Uterus (tissue), 4 donors: ENCODE measurements around the gene RPS26. TPM values are rescaled to one million over a fixed set of nuclear protein-coding genes. Genes with fewer than 3 reads are reported as not detected.

Experiments
- DNase-seq, 2 donors: peaks; one replicate each; pipeline ENCODE4 v3.0.0-alpha.2; 2019 to 2020
- H3K27ac ChIP-seq, 2 donors: fragments of 200-600 bp; sonication (generic); 1 replicate in 1 of 2; 2 replicates in 1 of 2; pipeline ENCODE4 v1.5.1; 2016 to 2018
- H3K27me3 ChIP-seq, 2 donors: fragments of 200-600 bp; sonication (generic); one replicate each; pipeline ENCODE4 v1.5.1; 2018 to 2019; ENCODE audit warnings: control low read depth in 1 of 2
- H3K36me3 ChIP-seq, 2 donors: fragments of 200-600 bp; sonication (generic); one replicate each; pipeline ENCODE4 v1.5.1; 2019; ENCODE audit warnings: control low read depth in 1 of 2
- H3K4me1 ChIP-seq, 2 donors: fragments of 200-600 bp; sonication (generic); one replicate each; pipeline ENCODE4 v1.5.1; 2018 to 2019; ENCODE audit warnings: control low read depth in 1 of 2
- H3K4me3 ChIP-seq, 2 donors: fragments of 200-600 bp; sonication (generic); 1 replicate in 1 of 2; 2 replicates in 1 of 2; pipeline ENCODE4 v1.5.1; 2018 to 2019; ENCODE audit warnings: mild to moderate bottlenecking in 1 of 2
- H3K9me3 ChIP-seq, 2 donors: fragments of 200-600 bp; sonication (generic); one replicate each; pipeline ENCODE4 v1.5.1; 2019; ENCODE audit warnings: control low read depth in 1 of 2
- POLR2A ChIP-seq, 2 donors: fragments of 450-650 bp; IDR thresholded peaks; one replicate each; pipeline ENCODE4 v1.6.1; 2016; ENCODE audit warnings: antibody characterized with exemption in 2 of 2, mild to moderate bottlenecking in 1 of 2, moderate library complexity in 1 of 2
- intact Hi-C: fragments of 100-400 bp; cut with DNase I; formaldehyde crosslinking; loops from one replicate; pipeline ENCODE4 v1.15.1; 2023; ENCODE audit warnings: low total_unique reads
- total RNA-seq, 4 donors: library from RNA; depleted of rRNA in 3 of 4; stranded (reverse); fragments of >200 nt in 3 of 4; gene quantifications; one replicate each; pipeline versions ENCODE4 v1.1.0 to v1.2.4, GENCODE V29; 2014 to 2023
- TF ChIP-seq, protein P1 (sequence below), 4 experiments: fragments of 200-600 bp in 2 of 4; fragments of 450-650 bp in 2 of 4; sonication (generic) in 2 of 4; IDR thresholded peaks; one replicate each; pipeline ENCODE4 v1.5.1; 2016 to 2019; ENCODE audit warnings: antibody characterized with exemption in 4 of 4, mild to moderate bottlenecking in 2 of 4, moderate library complexity in 1 of 4
- donor health status: DM: yes; HTN: yes; CAD: no.

The RPS26 gene
- total RNA-seq, 4 donors from 2014 or later, result 35.4 to 1,129 (median 240) TPM

DNA sequence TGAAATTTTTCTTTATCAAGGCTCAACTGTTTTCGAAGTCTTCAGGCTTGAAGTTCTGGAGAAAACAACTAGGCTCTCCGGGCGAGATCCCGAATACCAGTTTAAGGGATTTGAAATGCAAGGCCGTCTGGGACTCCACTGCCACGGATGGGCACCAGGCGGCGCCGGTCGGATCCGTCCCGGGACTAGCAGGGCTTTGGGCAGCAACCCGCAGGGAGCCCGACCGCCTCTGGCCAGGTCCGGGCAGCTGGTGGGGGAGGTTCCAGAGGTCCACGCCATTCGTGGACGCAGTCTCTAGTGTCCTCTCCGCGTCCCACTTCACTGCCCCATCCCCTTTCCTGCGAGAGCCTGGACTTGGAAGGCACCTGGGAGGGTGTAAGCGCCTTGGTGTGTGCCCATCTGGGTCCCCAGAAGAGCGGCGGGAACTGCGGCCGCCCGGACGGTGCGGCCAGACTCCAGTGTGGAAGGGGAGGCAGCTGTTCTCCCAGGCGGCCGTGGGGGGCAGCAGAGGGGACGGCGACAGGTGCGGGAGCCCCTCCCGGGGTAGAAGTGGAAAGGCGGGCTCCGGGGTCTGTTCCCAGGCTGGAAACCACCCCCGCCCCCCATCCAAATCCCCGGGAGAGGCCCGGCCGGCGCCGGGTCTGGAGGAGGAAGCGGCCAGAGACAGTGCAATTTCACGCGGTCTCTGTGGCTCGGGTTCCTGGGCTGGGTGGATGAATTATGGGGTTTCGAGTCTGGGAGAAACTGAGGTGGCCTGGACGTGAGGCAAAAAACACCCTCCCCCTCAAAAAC is 37.4 kb downstream of the RPS26 start:
- no peak for TF ChIP-seq POLR2A (IDR thresholded peaks at IDR 0.05)
- TF ChIP-seq, protein P1, sequence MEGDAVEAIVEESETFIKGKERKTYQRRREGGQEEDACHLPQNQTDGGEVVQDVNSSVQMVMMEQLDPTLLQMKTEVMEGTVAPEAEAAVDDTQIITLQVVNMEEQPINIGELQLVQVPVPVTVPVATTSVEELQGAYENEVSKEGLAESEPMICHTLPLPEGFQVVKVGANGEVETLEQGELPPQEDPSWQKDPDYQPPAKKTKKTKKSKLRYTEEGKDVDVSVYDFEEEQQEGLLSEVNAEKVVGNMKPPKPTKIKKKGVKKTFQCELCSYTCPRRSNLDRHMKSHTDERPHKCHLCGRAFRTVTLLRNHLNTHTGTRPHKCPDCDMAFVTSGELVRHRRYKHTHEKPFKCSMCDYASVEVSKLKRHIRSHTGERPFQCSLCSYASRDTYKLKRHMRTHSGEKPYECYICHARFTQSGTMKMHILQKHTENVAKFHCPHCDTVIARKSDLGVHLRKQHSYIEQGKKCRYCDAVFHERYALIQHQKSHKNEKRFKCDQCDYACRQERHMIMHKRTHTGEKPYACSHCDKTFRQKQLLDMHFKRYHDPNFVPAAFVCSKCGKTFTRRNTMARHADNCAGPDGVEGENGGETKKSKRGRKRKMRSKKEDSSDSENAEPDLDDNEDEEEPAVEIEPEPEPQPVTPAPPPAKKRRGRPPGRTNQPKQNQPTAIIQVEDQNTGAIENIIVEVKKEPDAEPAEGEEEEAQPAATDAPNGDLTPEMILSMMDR (IDR thresholded peaks at IDR 0.05), result peak; percentile 66 to 79 (median 71)
- Histone ChIP-seq H3K4me3 (peak overlapping the region; percentile 45 to 46), H3K4me1 (peaks cover 0 to 4% of the 10 kb centered on the region in 2 donors), H3K27ac (peak overlapping the region; percentile 73 to 81), H3K9me3 (no peaks in the 10 kb centered on the region), H3K36me3 (no peaks in the 10 kb centered on the region), H3K27me3 (no peaks in the 10 kb centered on the region)
- intact Hi-C loops, result no loop called here
- DNase-seq, result peak; percentile 82 to 83

DNA sequence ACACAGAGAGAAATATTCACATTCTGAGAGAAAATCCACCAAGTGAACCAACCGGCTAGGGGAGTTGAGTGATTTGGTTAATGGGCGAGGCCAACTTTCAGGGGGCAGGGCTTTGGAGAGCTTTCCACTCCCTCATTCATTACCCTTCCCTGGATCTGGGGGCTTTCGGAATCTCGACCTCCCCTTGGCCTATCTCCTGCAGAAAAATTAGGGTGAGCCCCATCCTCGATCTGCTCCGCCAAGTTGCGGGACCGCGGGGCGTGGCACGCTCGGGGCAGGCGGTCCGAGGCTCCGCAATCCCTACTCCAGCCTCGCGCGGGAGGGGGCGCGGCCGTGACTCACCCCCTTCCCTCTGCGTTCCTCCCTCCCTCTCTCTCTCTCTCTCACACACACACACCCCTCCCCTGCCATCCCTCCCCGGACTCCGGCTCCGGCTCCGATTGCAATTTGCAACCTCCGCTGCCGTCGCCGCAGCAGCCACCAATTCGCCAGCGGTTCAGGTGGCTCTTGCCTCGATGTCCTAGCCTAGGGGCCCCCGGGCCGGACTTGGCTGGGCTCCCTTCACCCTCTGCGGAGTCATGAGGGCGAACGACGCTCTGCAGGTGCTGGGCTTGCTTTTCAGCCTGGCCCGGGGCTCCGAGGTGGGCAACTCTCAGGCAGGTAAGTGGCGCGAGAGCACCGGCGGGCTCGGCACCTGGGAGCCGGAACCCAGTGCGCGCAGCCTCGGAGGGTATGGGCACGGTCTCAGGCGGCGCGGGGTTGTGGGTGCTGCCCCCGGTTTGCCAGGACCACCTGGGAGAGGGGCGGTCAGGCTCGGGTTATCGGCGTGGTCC is 38.2 kb downstream of the RPS26 start, which contains the start of gene ERBB3:
TSS of gene ERBB3 (plus strand) at position 443 of the 833 bp plus-strand sequence. CDS start at position 579, 136 bp downstream.
- TF ChIP-seq, protein P1 (IDR thresholded peaks at IDR 0.05), result peak in 1 of 4 experiments; percentile 47
- peak in 1 of 2 donors; percentile 33 for TF ChIP-seq POLR2A (IDR thresholded peaks at IDR 0.05)
- Histone ChIP-seq H3K9me3 (no peaks in the 10 kb centered on the region), H3K27ac (peak within 1 kb of the TSS; percentile 73 to 81), H3K4me1 (peaks cover 0 to 4% of the 10 kb centered on the region in 2 donors), H3K27me3 (no peaks in the 10 kb centered on the region), H3K4me3 (peak within 1 kb of the TSS; percentile 45 to 46), H3K36me3 (no peaks in the 10 kb centered on the region)
- intact Hi-C loops, result no loop called here
- peak; percentile 76 to 77 for DNase-seq

DNA sequence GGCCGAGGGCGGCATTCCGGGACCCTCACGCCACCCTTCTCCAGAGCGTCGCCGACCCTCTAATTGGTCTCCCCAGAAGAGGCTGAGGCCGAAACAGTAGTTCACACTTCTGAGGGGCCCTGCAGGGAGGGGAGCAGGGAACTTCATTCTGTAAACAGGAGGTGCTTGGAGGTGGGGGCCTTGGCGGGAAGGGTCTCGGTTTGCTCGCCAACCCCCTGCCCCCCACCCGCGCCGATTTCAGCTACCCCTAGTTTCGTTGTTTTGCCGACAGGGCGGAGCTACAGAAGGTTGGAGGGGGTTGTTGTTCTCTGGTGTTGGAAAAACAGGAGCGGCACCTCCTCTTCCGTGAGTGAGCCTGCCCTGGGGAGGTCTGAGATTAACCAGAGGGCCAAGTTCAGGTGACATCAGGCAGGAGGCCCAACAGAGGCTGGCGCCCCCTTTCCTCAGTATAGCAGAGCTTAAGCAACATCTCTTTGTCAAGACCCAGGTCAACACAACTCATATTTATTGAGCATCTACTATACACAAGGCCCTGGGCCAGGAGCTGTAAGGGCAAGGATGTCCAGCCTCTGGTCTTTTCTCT is 38.9 kb downstream of the RPS26 start:
- intact Hi-C loops, result no loop called here
- no peak for TF ChIP-seq POLR2A (IDR thresholded peaks at IDR 0.05)
- TF ChIP-seq, protein P1 (IDR thresholded peaks at IDR 0.05), result no peak
- peak overlapping the region; percentile 45 to 46 for H3K4me3 ChIP-seq

DNA sequence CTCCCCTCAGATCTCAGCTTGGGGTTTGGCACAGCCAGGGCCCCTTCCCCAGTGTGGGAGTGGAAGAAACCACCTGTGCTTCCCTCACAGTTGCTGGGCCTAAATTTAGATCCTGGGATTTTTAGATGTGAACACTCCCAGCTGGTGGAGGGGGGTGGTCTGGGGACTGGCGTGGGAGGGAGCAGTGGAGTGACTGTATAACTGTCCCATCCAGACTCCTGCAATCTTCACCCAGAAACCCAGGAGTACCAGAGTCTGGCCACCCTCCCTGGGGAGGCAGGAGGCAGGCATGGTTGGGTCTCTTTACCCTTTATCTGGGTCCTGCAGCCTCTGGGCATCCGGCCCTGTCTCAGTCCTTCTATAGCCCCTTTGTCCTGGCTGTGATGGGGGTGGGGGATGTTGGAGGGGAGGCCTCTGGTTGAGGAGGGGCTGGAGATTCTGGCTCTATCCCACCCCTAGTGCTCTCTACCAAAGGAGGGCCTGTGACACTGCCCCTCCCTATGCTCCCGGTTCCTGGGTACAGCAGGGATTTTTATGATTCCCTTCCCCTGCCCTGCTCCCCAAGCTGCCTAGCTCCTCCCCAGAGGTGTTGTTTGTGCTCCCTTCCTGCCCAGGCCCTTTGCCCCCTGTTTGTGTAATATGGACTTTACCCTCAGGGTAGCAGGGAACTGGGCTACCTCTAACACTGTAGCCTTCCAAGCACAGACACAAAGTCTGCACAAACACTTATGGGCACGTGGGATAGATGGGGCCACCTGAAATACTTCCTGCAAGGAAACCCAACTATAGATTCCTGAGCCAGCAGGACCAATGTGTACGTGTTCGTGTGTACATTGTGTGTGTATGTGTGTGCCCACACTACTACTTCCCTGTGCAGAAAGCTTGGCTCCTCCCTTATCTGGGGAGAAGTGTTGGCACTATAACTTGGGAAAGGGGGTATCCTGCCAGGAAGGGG is 40.0 kb downstream of the RPS26 start:
- H3K36me3 ChIP-seq, result no peaks in the 10 kb centered on the region
- no peak for DNase-seq
- peaks cover 0 to 4% of the 10 kb centered on the region in 2 donors for H3K4me1 ChIP-seq
- H3K9me3 ChIP-seq, result no peaks in the 10 kb centered on the region
- H3K4me3 ChIP-seq, result no peak overlapping the region
- intact Hi-C loops, result no loop called here
- TF ChIP-seq, protein P1 (IDR thresholded peaks at IDR 0.05), result no peak
- no peak for TF ChIP-seq POLR2A (IDR thresholded peaks at IDR 0.05)
- no peak overlapping the region for H3K27ac ChIP-seq
- H3K27me3 ChIP-seq, result no peaks in the 10 kb centered on the region

More for the DNA sequence above, 38.9 kb downstream of the RPS26 start:
- no peaks in the 10 kb centered on the region for H3K27me3 ChIP-seq
- no peaks in the 10 kb centered on the region for H3K9me3 ChIP-seq
- H3K27ac ChIP-seq, result peak overlapping the region in 1 of 2 donors; percentile 49
- H3K4me1 ChIP-seq, result peaks cover 0 to 4% of the 10 kb centered on the region in 2 donors
- no peak for DNase-seq
- H3K36me3 ChIP-seq, result no peaks in the 10 kb centered on the region
